GM21717 (cell line): Measurements from ENCODE around the gene TSPAN14.
"Not testable (repeated sequence)": the region's sequence is repeated elsewhere in the genome, so short reads cannot be mapped to it uniquely, and the experiment has no call there.

Experiments
- ATAC-seq: cut with Tn5 transposase; IDR thresholded peaks from one replicate; pipeline ENCODE4 v1.9.1; 2021; ENCODE audit warnings: mild to moderate bottlenecking, moderate library complexity; ENCODE audit not compliant: unreplicated experiment

TSPAN14 gene

GRCh38 chr10:80453842-80454512, at the start of gene TSPAN14:
Gene TSPAN14 (plus strand): TSS chr10:80454310. CDS start chr10:80489234, 34,924 bp downstream.
- peak; percentile 58 for ATAC-seq

GRCh38 chr10:80405035-80405434, 49.1 kb upstream of the TSPAN14 start:
- no peak for ATAC-seq

- no peak for ATAC-seq
Observed at GRCh38 chr10:80405626-80406025, 48.5 kb upstream of the TSPAN14 start.

- ATAC-seq: no peak
Observed at GRCh38 chr10:80406204-80406603, 47.9 kb upstream of the TSPAN14 start.

- ATAC-seq: peak; percentile 28
Observed at GRCh38 chr10:80407812-80408241, 46.3 kb upstream of the TSPAN14 start.

- ATAC-seq: peak; percentile 94
Observed at GRCh38 chr10:80408242-80409101, 45.6 kb upstream of the TSPAN14 start, which contains the start of gene PRXL2A. Gene PRXL2A (plus strand): TSS chr10:80408551. CDS start chr10:80420468, 11,917 bp downstream.

- ATAC-seq: no peak
Observed at GRCh38 chr10:80409121-80409520, 45.0 kb upstream of the TSPAN14 start.

- no peak for ATAC-seq
Observed at GRCh38 chr10:80410122-80410521, 44.0 kb upstream of the TSPAN14 start.

- ATAC-seq: no peak
Observed at GRCh38 chr10:80410578-80411145, 43.4 kb upstream of the TSPAN14 start.

- ATAC-seq: no peak
Observed at GRCh38 chr10:80411267-80411668, 42.8 kb upstream of the TSPAN14 start.

GRCh38 chr10:80411681-80412220, 42.4 kb upstream of the TSPAN14 start:
- ATAC-seq: no peak

- no peak for ATAC-seq
Observed at GRCh38 chr10:80412486-80412885, 41.6 kb upstream of the TSPAN14 start.

GRCh38 chr10:80413271-80413996, 40.7 kb upstream of the TSPAN14 start:
- no peak for ATAC-seq

GRCh38 chr10:80414142-80414895, 39.8 kb upstream of the TSPAN14 start:
- no peak for ATAC-seq

GRCh38 chr10:80415734-80416478, 38.2 kb upstream of the TSPAN14 start:
- ATAC-seq: no peak

GRCh38 chr10:80416479-80417098, 37.5 kb upstream of the TSPAN14 start:
- ATAC-seq: no peak

- ATAC-seq: not testable (repeated sequence)
Observed at GRCh38 chr10:80417256-80417655, 36.9 kb upstream of the TSPAN14 start.

- peak; percentile 8 for ATAC-seq
Observed at GRCh38 chr10:80421050-80421706, 32.9 kb upstream of the TSPAN14 start.
